HepG2 (cell line): Measurements from ENCODE around the gene SKP1. TPM values are rescaled to one million over a fixed set of nuclear protein-coding genes. Genes with fewer than 3 reads are reported as not detected.

Source experiments
- AHDC1 ChIP-seq: sonication (generic); formaldehyde crosslinking; IDR thresholded peaks from 2 replicates; pipeline ENCODE4 v1.5.1; 2020; ENCODE audit warnings: mild to moderate bottlenecking, missing genetic modification reagents, borderline replicate concordance
- FOXO1 ChIP-seq: sonication (generic); formaldehyde crosslinking; IDR thresholded peaks from 2 replicates; pipeline ENCODE4 v1.4.0; 2020; ENCODE audit warnings: missing genetic modification reagents
- KDM2A ChIP-seq: sonication (generic); formaldehyde crosslinking; IDR thresholded peaks from 2 replicates; pipeline ENCODE4 v1.4.0; 2020; ENCODE audit warnings: low read depth, missing genetic modification reagents, borderline replicate concordance
- MEIS1 ChIP-seq: sonication (generic); formaldehyde crosslinking; IDR thresholded peaks from 2 replicates; pipeline ENCODE4 v1.9.0; 2021; ENCODE audit warnings: mild to moderate bottlenecking, missing genetic modification reagents, moderate library complexity, borderline replicate concordance
- NR0B2 ChIP-seq: sonication (generic); formaldehyde crosslinking; IDR thresholded peaks from 2 replicates; pipeline ENCODE4 v1.4.0; 2020; ENCODE audit warnings: mild to moderate bottlenecking, missing genetic modification reagents
- PAXIP1 ChIP-seq: sonication (generic); formaldehyde crosslinking; conservative IDR thresholded peaks from 2 replicates; pipeline ENCODE4 v1.4.0; 2020; ENCODE audit warnings: mild to moderate bottlenecking, missing genetic modification reagents, moderate library complexity
- PLRG1 ChIP-seq: fragments of 450-650 bp; conservative IDR thresholded peaks from 2 replicates; pipeline ENCODE4 v1.6.1; 2016
- RCOR2 ChIP-seq: IDR thresholded peaks from 2 replicates; pipeline ENCODE4 v1.6.1; 2016; ENCODE audit warnings: missing biosample characterization, missing genetic modification reagents
- SAP130 ChIP-seq: IDR thresholded peaks from 2 replicates; pipeline ENCODE4 v1.6.1; 2016; ENCODE audit warnings: low read depth
- SP4 ChIP-seq: sonication (generic); formaldehyde crosslinking; IDR thresholded peaks from 2 replicates; pipeline ENCODE4 v1.8.1; 2023; ENCODE audit warnings: mild to moderate bottlenecking, missing genetic modification reagents
- TCF12 ChIP-seq, 2 experiments: fragments of 450-650 bp in 1 of 2; sonication (generic) in 1 of 2; formaldehyde crosslinking in 1 of 2; IDR thresholded peaks; 2 replicates each; pipeline versions ENCODE4 v1.6.1 to v1.8.0; 2017 to 2022; ENCODE audit warnings: antibody characterized with exemption in 1 of 2, mild to moderate bottlenecking in 1 of 2, missing genetic modification reagents in 1 of 2, moderate library complexity in 1 of 2
- YY1 ChIP-seq: IDR thresholded peaks from 2 replicates; pipeline ENCODE4 v1.6.1; 2011; ENCODE audit warnings: low read length, low read depth, moderate library complexity, mild to moderate bottlenecking; ENCODE audit not compliant: insufficient read depth, insufficient replicate concordance
- ZBTB25 ChIP-seq: IDR thresholded peaks from 2 replicates; pipeline ENCODE4 v1.6.1; 2018; ENCODE audit warnings: missing genetic modification reagents
- ZBTB3 ChIP-seq: sonication (generic); formaldehyde crosslinking; IDR thresholded peaks from 2 replicates; pipeline ENCODE4 v1.4.0; 2020; ENCODE audit warnings: low read depth, mild to moderate bottlenecking, moderate library complexity, missing genetic modification reagents, borderline replicate concordance
- ZMYM3 ChIP-seq: sonication (generic); formaldehyde crosslinking; IDR thresholded peaks from 2 replicates; pipeline ENCODE4 v1.5.1; 2020; ENCODE audit warnings: mild to moderate bottlenecking, missing genetic modification reagents
- ZNF225 ChIP-seq: sonication (generic); formaldehyde crosslinking; IDR thresholded peaks from 2 replicates; pipeline ENCODE4 v1.4.0; 2020; ENCODE audit warnings: mild to moderate bottlenecking, missing genetic modification reagents
- ZNF256 ChIP-seq: sonication (generic); formaldehyde crosslinking; conservative IDR thresholded peaks from 2 replicates; pipeline ENCODE4 v1.4.0; 2020; ENCODE audit warnings: missing genetic modification reagents
- polyA plus RNA-seq, 8 experiments: library from polyadenylated mRNA; depleted of rRNA in 3 of 8; stranded (reverse) in 7 of 8; unstranded in 1 of 8; fragments of >200 nt; fragmentation: Illumina TruSeq in 4 of 8; extraction: Trizol in 4 of 8; gene quantifications; 2 replicates each; pipeline versions ENCODE4 v1.2.1 to v1.2.3, GENCODE V29; 2011 to 2016; ENCODE audit warnings: low read depth in 4 of 8, missing spikeins in 1 of 8, mixed read lengths in 1 of 8; ENCODE audit not compliant: insufficient read depth in 1 of 8
- total RNA-seq, 5 experiments: library from RNA; depleted of rRNA; stranded (reverse); fragments of >200 nt; fragmentation: Illumina TruSeq; extraction: Trizol; gene quantifications; 2 replicates each; pipeline ENCODE4 v1.2.3, GENCODE V29; 2016; ENCODE audit warnings: low read depth in 1 of 5

SKP1 gene
- total and polyA plus RNA-seq, 2 of the 13 experiments (the other 11 are each of a cell fraction or from before 2014, with no cell fraction given): 134 to 340 TPM

- TF ChIP-seq PAXIP1 (no peak), NR0B2 (peak; percentile 72; the same call in 1 of the 2 replicates), ZMYM3 (CRISPR knock-in tag) (0 out of 2 replicates have a peak, but pooled peaks have one; percentile 7), MEIS1 (no peak), ZBTB25 (CRISPR knock-in tag) (no peak; the same call in 1 of the 2 replicates), SAP130 (CRISPR knock-in tag) (peak; percentile 49; the same call in 1 of the 2 replicates), ZNF225 (CRISPR knock-in tag) (no peak), ZBTB3 (CRISPR knock-in tag) (no peak), TCF12 (IDR thresholded peaks at IDR 0.05) (no peak), TCF12 (CRISPR knock-in tag; IDR thresholded peaks at IDR 0.05) (no peak), RCOR2 (CRISPR knock-in tag) (no peak), FOXO1 (no peak; the same call in 1 of the 2 replicates), PLRG1 (no peak), ZNF256 (no peak), YY1 (peak; percentile 94), KDM2A (CRISPR knock-in tag) (no peak; the same call in none of the 2 replicates), SP4 (CRISPR knock-in tag) (no peak), AHDC1 (CRISPR knock-in tag) (no peak)
These were observed 48.4 kb upstream of the SKP1 start (continued) for GRCh38 chr5:134224888-134225779.
